ENCODE results near the gene CYP4F8.

GRCh38 chr19:15635016-15635805 lies 20.2 kb downstream of the CYP4F8 start:
- TF ChIP-seq, protein P1, sequence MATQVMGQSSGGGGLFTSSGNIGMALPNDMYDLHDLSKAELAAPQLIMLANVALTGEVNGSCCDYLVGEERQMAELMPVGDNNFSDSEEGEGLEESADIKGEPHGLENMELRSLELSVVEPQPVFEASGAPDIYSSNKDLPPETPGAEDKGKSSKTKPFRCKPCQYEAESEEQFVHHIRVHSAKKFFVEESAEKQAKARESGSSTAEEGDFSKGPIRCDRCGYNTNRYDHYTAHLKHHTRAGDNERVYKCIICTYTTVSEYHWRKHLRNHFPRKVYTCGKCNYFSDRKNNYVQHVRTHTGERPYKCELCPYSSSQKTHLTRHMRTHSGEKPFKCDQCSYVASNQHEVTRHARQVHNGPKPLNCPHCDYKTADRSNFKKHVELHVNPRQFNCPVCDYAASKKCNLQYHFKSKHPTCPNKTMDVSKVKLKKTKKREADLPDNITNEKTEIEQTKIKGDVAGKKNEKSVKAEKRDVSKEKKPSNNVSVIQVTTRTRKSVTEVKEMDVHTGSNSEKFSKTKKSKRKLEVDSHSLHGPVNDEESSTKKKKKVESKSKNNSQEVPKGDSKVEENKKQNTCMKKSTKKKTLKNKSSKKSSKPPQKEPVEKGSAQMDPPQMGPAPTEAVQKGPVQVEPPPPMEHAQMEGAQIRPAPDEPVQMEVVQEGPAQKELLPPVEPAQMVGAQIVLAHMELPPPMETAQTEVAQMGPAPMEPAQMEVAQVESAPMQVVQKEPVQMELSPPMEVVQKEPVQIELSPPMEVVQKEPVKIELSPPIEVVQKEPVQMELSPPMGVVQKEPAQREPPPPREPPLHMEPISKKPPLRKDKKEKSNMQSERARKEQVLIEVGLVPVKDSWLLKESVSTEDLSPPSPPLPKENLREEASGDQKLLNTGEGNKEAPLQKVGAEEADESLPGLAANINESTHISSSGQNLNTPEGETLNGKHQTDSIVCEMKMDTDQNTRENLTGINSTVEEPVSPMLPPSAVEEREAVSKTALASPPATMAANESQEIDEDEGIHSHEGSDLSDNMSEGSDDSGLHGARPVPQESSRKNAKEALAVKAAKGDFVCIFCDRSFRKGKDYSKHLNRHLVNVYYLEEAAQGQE (IDR thresholded peaks at IDR 0.05; ENCODE audit: insufficient read depth in 1 of 2, low read depth in 2 of 2, low read length in 2 of 2), result no peak
- no peak for TF ChIP-seq POLR2AphosphoS5 (IDR thresholded peaks at IDR 0.05; ENCODE audit: low read depth, low read length)
- TF ChIP-seq TAF1 (IDR thresholded peaks at IDR 0.05; ENCODE audit: borderline replicate concordance, insufficient read depth, low read length), result no peak
- no peak for TF ChIP-seq SIN3A (IDR thresholded peaks at IDR 0.05; ENCODE audit: borderline replicate concordance, insufficient read depth, low read length)
- TF ChIP-seq FOXP2 (optimal IDR thresholded peaks at IDR 0.05; ENCODE audit: borderline replicate concordance, extremely low read depth, extremely low read length, insufficient read depth), result no peak
